GM18511 (cell line): ENCODE measurements around the gene MYO1A.
"Not testable (repeated sequence)": the region's sequence is repeated elsewhere in the genome, so short reads cannot be mapped to it uniquely, and the experiment has no call there.

ENCODE experiments used
- ATAC-seq: cut with Tn5 transposase; IDR thresholded peaks from one replicate; pipeline ENCODE4 v1.9.1; 2021; ENCODE audit warnings: mild to moderate bottlenecking, moderate library complexity; ENCODE audit not compliant: unreplicated experiment

The MYO1A gene

DNA sequence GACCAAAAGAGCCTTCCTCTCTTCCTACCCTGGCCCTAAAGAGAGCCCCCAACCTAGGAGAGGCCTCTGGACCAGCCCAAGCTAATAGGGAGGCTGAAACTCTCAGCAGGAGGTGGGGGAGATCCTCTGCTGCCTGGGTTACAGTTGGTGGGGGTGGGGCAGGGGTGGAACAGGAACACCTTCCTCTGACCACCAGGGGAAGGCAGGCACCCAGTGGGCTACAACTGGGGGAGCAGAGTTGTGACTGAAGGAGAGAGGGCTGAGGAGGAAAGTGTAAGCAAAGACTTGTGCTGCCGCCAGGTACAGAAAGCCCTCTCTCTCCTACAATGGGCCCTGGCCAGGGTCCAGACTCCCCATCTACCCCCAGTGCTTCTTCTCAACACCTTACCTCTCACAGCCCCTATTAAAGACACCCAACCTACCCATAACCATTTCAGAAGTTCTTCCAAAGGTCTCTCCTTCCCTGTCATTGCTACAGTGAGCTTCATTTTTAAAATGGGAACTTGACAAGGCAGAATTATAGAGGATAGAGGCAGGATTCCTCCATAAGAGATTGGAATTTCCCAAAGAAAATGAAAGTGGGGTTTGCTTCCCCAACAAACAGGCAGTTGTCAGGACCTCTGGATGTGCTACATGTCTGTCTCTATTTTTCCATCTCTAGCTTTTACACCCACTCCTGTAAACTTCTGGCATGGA lies 1.4 kb downstream of the MYO1A start:
- no peak for ATAC-seq

DNA sequence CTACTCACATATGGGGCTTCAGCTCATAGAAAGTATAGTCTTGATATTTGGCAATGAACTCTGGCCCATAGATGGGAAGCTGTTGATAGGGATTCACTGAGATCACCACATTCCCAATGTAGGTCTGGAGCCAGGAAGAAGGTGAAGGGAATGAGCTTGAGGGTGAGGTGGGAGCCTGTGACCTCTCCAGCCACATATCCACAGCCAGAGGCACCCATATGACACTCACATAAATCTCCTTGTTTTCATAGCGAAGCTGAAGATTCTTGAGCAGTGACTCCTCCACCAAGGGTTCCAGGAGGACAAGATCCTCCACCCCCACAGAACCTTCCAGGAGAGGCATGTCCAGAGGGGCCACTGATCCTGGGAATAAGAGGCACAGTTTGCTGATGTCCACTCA lies 1.9 kb downstream of the MYO1A start:
- no peak for ATAC-seq

DNA sequence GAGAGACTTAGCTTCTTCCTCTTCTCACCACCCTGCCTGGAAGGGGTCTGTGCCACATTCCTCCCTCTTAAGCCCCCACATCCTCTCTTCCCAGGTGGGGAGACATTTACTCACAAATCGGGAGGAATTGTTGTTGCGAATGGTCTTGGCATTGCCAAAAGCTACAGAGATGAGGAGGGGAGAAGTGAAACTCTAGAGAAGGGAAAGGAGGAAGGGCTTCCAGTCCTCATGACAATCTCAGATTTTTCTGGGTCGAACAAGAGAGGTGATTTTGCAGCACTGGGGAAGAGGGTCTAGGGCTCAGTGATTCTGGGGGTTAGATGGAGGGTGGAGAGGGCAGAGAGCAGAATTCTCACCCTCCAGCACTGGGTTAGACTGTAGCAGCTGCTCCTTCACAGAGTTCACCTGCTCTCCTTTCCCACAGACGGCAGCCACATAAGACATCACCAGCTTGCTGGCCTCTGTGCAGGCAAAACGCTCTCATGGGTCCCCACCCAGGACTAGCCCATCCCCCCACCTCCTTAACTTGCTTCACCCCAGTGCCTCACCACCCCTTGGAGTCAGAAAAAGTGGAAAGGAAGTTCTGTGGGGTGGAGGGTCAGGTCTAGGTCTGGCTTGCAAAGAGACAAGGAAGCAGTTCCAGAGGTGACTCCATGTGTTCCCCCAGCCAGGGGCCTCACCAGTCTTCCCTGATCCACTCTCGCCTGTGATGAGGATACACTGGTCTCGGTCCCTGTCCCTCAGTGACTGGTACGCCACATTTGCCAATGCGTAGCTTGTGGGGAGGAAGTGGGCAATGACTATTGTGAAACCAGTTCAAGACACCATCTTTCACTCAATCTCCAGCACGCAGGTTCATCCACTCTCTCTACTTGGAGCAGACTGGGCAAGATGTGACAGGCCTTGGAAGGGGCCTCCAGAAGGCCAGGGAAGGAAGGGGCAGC lies 2.7 kb downstream of the MYO1A start:
- ATAC-seq = peak; percentile 52

DNA sequence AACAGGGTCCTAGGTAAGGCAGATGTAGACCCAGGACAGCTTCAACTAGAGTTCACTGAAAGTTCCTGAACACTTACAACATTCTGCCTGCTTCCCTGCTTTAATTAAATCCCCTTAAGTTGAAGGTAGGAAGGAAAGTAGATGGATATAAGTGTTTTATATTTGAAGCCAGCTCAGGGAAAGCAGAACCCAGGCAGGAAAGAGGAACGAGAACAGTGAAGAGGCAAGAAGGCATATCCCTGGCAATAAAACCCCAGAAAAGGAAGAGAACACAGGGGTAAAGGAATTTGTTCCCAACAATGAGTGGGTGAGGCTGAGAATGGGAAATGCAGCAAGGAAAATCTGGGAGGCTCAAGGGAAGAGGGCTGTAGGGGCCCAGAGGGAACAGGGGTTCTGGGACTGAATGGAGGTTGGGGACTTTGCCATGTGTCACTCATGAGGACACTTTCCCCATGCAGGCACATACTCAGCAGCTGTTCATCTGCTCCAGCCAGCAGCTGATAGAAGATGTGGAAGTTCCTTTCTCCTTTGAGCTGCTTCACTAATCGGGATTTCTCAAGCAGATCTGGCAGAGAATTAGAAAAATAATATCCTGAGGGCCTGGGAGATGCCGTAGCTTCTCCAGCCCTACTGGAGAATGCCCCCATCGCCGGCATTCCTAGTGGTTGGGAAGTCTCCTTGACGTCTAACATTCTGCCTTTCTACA lies 3.7 kb downstream of the MYO1A start:
- no peak for ATAC-seq

DNA sequence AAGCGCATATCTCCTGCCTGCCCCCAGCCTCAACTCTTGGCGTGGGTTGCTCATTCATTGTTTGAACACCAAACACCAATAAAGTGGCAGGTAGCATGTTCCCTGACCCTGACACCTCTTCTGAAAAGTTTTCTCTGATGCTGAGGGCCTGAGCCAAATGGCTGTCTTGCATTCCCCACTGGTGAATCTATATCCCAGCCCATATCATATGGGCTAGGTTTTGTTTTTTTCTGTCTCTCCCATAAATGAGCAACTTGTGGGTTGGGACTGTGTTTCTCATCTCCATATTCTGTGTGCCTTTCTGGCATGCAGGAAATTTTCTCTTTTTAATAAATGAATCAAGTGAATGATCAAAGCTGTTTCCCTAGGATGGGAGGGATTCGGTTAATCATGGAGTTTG lies 5.0 kb downstream of the MYO1A start:
- no peak for ATAC-seq

DNA sequence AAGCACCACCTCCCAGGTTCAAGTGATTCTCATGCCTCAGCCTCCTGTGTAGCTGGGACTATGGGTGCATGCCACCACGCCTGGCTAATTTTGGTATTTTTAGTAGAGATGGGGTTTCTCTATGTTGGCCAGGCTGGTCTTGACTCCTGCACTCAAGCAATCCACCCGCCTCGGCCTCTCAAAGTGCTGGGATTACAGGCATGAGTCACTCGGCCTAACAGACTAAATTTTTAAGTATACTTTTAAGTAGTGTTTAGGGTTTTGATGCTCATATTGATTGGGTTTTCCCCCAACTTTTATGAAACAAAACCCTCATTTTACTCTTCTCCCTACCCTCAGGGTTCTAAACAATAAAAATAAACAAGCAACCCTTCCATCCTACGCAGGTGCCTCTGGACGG lies 5.5 kb downstream of the MYO1A start:
- no peak for ATAC-seq

DNA sequence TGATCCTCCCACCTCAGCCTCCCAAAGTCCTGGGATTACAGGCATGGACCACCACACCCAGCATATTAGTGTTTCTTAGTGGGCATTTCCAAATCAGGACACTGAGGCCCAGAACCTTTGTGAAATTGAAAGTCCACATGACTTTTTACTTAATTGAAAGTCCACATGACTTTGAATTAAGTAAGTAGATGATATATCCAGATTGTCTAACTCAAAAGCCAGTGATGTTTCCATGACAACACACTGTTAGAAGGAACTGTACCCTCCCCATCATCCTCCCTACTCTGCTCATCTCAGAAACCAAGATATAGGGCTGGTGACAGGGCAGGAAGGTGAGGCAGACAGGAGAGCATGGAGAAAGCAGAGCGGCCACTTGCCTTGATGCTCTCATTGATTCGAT lies 7.2 kb downstream of the MYO1A start:
- ATAC-seq = no peak

DNA sequence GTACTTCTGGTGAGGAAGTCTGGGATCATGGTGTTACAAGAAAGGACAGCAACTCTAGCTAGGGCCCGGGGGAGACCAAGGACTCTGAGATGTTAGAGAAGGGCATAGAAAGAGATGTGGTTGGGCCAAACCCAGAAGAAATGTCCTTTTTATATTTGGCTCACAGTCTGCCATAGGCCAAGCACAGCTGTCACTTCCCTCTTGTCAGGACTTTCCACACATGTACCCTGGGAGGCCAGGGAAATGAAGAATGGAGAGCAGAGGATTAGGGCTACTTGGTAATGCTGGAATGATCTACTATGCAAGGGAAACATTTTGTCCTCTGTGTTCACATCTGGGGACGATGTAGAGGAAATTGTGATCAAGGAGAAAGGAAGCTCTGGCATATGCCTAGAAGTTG lies 9.2 kb downstream of the MYO1A start:
- ATAC-seq = no peak

DNA sequence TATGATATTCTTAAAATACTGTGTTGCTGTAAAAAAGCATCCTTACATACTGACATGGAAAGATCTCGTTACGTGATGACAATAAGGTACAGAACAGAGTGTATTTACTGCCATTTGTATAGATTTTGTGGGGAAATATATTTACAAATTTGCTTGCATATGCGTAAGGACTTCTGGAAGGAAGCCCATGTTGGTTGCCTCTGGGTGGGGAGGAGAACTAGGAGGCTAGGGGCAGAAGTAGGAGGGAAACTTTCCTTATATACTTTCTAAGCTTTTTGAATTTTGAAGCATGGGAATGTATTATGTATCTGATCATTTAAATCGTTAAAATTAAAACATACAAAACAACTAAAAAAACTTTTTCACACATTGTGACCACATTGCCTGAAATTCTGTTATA lies 9.7 kb downstream of the MYO1A start:
- ATAC-seq = no peak

DNA sequence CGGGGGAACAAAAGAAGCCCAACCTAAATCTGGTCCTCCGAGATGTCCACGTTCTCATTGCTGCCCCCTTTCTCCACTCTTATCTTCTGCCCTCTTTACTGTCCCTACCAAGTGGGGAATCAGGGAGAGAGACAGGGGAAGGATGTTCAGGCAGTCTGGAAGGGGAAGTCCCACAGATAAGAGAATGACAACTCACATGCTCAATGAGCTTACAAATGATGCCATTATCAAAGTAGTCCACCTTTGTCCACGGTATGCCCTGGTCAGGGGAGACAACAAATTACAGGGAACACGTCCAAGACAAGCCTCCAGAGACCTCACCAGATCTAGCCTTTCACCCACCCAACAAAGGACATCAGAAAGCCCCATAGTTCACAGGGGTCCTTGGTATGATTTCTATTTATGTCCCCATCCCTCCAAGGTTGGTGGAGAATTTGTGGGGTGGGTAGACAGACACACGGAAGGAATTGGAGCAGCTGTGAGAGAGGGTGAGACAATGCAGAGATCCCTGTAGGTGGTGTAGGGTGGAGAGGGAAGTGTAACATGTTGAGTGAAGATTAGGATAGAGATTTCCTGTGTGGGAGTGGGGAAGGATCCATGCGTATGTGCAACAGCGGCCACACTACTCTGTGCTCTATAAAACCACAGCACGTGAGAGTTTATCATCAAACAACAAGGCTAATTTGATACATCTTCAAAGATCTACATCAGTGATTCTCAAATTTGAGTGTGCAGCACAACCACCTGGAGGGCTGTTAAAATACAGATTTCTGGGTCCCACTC lies 10.7 kb downstream of the MYO1A start:
- no peak for ATAC-seq

DNA sequence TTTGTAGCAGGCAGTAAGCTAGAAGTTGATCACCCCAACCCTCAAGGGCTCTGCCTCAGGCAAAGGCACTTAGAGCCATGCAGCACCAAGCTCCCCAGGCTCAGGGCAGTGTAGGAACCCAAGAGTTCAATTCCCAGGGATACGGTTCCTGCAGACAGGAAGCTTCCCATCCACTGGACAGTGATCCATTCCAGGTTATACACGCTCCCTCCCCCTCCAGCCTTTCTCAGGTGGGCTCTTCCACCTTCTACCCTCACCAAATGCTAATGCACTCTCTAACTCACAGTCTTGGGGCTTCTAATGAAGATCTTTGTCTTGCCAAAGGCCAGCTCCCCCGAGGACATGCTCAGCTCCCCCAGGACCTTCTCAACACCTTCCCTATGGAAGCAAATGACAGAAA lies 12.7 kb downstream of the MYO1A start:
- no peak for ATAC-seq

DNA sequence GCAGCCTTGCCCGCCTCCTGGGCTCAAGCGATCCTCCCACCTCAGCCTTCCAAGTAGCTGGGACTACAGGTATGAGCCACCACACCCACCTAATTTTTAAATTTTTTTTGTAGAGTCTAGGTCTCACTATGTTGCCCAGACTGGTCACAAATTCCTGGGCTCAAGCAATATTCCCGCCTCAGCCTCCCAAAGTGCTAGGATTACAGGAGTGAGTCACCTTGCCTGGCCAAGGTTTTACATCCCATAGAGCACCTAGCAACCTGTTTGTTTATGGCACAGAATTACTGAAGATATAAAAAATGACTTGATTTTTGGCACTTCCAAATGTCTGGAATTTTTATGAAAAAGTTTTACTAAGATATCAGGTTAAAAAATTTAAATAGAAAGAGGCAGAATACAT lies 16.5 kb downstream of the MYO1A start:
- ATAC-seq = no peak

DNA sequence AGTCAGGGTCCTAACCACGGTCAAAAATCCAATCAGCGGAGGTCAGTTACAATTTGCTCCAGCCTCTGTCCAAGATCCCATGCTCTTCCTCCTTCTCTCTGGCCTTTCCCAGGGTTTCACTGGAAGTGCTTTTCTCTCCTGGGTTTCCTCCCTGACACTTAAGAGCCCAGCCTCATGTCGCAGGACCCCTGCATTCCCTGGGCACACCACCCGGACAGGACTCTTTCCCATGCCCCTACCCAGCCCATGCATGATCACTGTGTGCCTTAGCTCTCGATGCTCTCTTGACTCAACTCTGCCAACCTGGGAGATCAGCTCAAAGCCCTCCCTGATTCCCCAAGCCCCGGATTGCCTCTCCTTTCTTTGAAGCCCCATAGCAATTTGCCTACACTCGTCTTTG lies 18.1 kb downstream of the MYO1A start:
- no peak for ATAC-seq

DNA sequence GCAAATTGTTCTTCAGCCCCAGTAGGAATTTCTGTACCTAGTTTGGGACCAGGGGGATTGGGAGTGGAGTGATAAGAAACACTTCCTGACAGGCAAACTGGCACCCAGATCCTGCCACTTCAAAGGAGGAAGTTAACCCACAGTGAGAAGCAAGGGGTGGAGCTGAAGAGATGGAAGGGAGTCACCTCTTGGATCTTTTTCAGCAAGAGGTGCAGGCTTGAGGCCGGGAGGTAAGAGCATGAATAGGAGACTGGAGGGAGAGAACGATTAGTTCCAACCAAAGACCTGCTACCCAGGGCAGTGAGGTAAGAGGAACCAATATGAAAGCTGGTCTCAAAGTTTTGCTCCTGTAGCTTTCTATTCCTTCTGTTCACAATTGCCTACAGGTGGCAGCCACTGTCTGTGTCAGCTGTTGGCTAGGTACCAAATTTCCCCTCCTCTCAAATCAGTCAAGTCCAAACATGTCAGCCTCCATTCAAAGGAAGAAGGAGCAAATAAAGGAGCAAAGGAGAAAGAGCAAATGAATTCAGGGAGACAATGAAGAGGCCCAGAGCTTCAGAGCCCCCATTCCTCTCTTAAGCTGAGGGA lies 18.7 kb downstream of the MYO1A start:
- ATAC-seq = peak; percentile 77

DNA sequence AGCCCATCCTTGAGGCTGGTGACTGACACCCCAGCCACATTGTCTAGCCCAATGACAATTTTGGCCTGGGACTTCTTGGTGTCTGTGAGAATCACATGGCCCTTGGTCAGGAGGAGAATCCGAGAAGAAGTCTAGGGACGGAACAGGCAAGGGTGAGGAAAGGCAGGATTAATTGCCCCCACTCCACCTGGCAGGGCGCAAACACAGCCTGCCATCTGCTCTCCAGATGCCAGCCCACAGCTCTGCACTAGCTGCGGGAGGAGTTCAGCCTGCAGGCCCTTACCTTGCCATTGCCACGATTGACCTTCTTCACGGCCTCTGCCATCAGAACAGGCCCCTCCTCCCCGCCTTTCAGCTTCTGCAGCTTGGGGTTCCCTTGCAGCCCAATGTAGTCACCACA lies 20.5 kb downstream of the MYO1A start:
- ATAC-seq = no peak

DNA sequence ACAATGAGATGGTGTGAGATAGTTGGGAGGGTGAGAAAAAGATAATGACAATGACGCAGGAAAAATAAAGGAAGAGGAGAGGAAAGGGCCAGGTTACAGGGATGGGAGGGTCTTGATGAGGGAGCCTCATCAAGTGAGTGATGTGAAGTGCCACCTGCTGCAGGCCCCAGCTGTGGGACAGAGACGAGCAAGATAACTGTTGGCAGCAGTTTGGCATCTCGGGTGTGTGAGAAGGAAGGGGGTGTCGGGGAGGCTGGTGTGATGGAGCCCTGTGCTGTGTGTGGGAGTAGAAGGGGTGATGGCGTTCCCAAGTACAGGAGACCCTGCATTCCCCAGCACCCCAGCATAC lies 22.1 kb downstream of the MYO1A start:
- ATAC-seq = no peak

DNA sequence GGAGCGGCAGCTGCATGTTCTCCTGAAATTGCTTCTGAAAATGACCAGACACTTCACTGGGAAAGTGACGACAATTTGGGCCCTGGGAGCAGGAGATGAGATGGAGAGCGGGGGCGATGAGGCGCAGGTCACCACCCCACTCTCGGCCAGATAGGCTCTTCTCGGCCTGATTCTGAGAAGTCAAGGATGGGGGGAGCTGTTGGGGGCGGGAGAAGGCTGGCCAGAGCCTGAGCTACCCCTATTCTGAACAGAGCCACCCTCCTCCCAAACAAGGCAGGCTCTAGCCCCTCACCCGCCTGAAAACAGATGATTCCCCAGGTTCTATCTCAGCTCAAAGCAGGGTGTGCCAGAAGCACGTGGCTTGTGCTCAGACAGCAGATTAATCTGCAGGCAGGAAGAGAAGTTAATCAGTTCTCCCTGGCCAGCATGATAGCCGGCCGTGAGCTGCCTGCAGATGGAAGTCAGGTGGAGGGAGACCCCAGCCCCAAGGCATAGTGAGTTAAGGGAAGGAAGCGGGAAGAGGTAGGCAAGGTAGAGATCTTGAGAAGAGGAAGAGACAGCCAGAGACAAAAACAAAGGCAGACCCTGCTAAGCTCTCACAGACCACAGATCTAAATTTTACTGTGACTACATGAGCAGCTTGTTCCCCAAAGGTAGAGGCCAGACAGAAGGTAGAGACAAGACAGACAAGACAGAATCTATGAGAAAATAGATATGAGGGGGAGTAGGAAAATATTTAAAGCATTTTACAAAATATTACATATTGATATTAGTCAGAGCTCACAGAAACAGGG lies 22.7 kb downstream of the MYO1A start:
- no peak for ATAC-seq

DNA sequence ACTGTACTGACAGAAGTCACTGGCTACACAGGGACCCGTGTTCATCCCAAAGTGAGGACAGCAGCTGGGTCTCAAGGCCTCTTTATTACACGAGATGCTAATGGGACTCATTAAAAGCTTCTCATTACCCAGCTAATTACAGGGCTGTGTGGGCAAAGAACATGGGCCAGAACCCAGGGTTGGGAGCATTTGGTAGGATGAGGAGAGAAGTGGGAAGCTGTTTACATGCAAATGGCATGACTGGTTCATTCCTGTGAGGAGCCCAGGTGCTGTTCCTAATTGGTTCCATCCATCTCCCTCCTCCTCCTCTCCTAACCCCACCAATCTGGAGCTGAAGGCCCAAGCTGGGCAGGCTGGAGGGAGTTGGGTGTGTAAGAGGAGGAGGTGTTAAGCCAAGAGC lies 24.7 kb downstream of the MYO1A start:
- no peak for ATAC-seq

DNA sequence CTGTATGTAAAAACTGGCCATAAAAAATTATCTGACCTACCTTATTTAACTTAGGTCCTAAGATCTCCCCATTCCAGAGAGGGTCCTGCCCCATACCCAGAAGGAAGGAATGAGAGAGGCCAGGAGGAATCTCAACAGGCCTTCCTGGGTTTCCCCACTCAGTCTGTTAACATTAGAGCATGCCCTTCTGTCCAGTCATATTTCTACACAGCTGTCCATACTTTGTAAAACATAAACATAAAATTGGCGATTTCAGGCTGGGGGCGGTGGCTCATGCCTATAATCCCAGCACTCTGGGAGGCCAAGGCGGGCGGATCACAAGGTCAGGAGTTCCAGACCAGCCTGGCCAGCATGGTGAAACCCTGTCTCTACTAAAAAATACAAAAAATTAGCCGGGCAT lies 27.6 kb downstream of the MYO1A start:
- not testable (repeated sequence) for ATAC-seq
